Testis (tissue), 3 donors: Measurements from ENCODE around the gene PRSS48. TPM values are rescaled to one million over a fixed set of nuclear protein-coding genes. Genes with fewer than 3 reads are reported as not detected.
A peak's percentile ranks its signal among the peaks of the same experiment; 100 is the strongest.

Experiments used
- DNase-seq: peaks from one replicate; pipeline ENCODE4 v3.0.0-alpha.2; 2019
- H3K27ac ChIP-seq, 2 donors: fragments of 200-600 bp; sonication (generic); one replicate each; pipeline ENCODE4 v1.5.1; 2019
- H3K27me3 ChIP-seq: fragments of 200-600 bp; sonication (generic); one replicate; pipeline ENCODE4 v1.5.1; 2019
- H3K36me3 ChIP-seq: fragments of 200-600 bp; sonication (generic); one replicate; pipeline ENCODE4 v1.5.1; 2017; ENCODE audit warnings: low read depth; ENCODE audit errors: missing control alignments
- H3K4me1 ChIP-seq: fragments of 200-600 bp; sonication (generic); one replicate; pipeline ENCODE4 v1.5.1; 2019
- H3K4me3 ChIP-seq, 2 donors: fragments of 200-600 bp; sonication (generic); one replicate each; pipeline ENCODE4 v1.5.1; 2017 to 2019
- H3K9me3 ChIP-seq: fragments of 200-600 bp; sonication (generic); one replicate; pipeline ENCODE4 v1.5.1; 2017
- CTCF ChIP-seq, 3 experiments: fragments of 450-650 bp in 2 of 3; fragments of 200-600 bp in 1 of 3; sonication (generic) in 1 of 3; IDR thresholded peaks; one replicate each; pipeline ENCODE4 v1.5.1; 2016 to 2019; ENCODE audit warnings: antibody characterized with exemption in 3 of 3, mild to moderate bottlenecking in 2 of 3, moderate library complexity in 1 of 3
- POLR2A ChIP-seq: fragments of 450-650 bp; IDR thresholded peaks from one replicate; pipeline ENCODE4 v1.6.1; 2017; ENCODE audit warnings: antibody characterized with exemption, mild to moderate bottlenecking, moderate library complexity
- WGBS, 2 donors: methylation state at CpG; one replicate each; pipeline ENCODE4 v1.1.5; 2018; 5-methylcytosine and 5-hydroxymethylcytosine counted together
- intact Hi-C: fragments of 100-400 bp; cut with DNase I; formaldehyde crosslinking; loops from one replicate; pipeline ENCODE4 v1.15.1; 2023; ENCODE audit warnings: low total_unique reads
- polyA plus RNA-seq: library from polyadenylated mRNA; stranded (reverse); fragments of 350-450 nt; fragmentation: Illumina TruSeq; extraction: RNeasy Lipid Tissue Mini Kit (QIAGEN cat#74804); gene quantifications from one replicate; pipeline ENCODE4 v1.2.3, GENCODE V29; 2014; ENCODE audit warnings: low read depth, low replicate concordance; ENCODE audit not compliant: insufficient read depth
- total RNA-seq, 2 donors: library from RNA; depleted of rRNA; stranded (reverse); fragments of >200 nt; gene quantifications; one replicate each; pipeline ENCODE4 v1.2.3, GENCODE V29; 2016

PRSS48 gene
- total and polyA plus RNA-seq, 3 donors from 2014 or later: 0.71 to 2.0 TPM; not detected in 1

- TF ChIP-seq POLR2A (no peak), CTCF (IDR thresholded peaks at IDR 0.05) (no peak)
- Histone ChIP-seq H3K9me3 (no peaks in the 10 kb centered on the region), H3K36me3 (no peaks in the 10 kb centered on the region), H3K27ac (peak overlapping the region; percentile 84 to 90), H3K4me3 (peak overlapping the region; percentile 74 to 83), H3K4me1 (peaks cover 7% of the 10 kb centered on the region), H3K27me3 (no peaks in the 10 kb centered on the region)
- 12 to 15% methylated on average over 12 of the region's 12 CpGs for WGBS, 2 donors
- intact Hi-C loops: no loop called here
- DNase-seq: no peak
Measured at GRCh38 chr4:151324124-151324751, 47.3 kb downstream of the PRSS48 start.

- peak overlapping the region; percentile 74 to 83 for H3K4me3 ChIP-seq
- WGBS, 2 donors: 0 to 1% methylated on average over 13 to 21 of the region's 21 CpGs
- peak overlapping the region; percentile 84 to 90 for H3K27ac ChIP-seq
- peaks cover 7% of the 10 kb centered on the region for H3K4me1 ChIP-seq
- peak; percentile 72 for DNase-seq
- intact Hi-C loops: no loop called here
- no peaks in the 10 kb centered on the region for H3K27me3 ChIP-seq
- H3K36me3 ChIP-seq: no peaks in the 10 kb centered on the region
- TF ChIP-seq CTCF (IDR thresholded peaks at IDR 0.05) (no peak), POLR2A (no peak)
- no peaks in the 10 kb centered on the region for H3K9me3 ChIP-seq
Measured at GRCh38 chr4:151324752-151325110, 47.8 kb downstream of the PRSS48 start.

- peak; percentile 82 for DNase-seq
- H3K4me3 ChIP-seq: peak within 1 kb of the TSS; percentile 74 to 83
- WGBS, 2 donors: 1% methylated on average over 41 to 87 of the region's 88 CpGs
- H3K4me1 ChIP-seq: peaks cover 7% of the 10 kb centered on the region
- TF ChIP-seq POLR2A (no peak), CTCF (IDR thresholded peaks at IDR 0.05) (no peak)
- no peaks in the 10 kb centered on the region for H3K9me3 ChIP-seq
- no peaks in the 10 kb centered on the region for H3K27me3 ChIP-seq
- intact Hi-C loops: no loop called here
- H3K36me3 ChIP-seq: no peaks in the 10 kb centered on the region
- H3K27ac ChIP-seq: peak within 1 kb of the TSS; percentile 84 to 90
Measured at GRCh38 chr4:151325111-151325948, 48.4 kb downstream of the PRSS48 start, which contains the start of gene SH3D19. SH3D19 (minus strand) TSS chr4:151325605; CDS start chr4:151325352, 253 bp downstream.

GRCh38 chr4:151325949-151326246 lies 48.9 kb downstream of the PRSS48 start:
- Histone ChIP-seq H3K27ac (peak overlapping the region; percentile 84 to 90), H3K36me3 (no peaks in the 10 kb centered on the region), H3K4me1 (peaks cover 7% of the 10 kb centered on the region), H3K9me3 (no peaks in the 10 kb centered on the region), H3K4me3 (peak overlapping the region; percentile 74 to 83), H3K27me3 (no peaks in the 10 kb centered on the region)
- 31 to 36% methylated on average over 6 of the region's 6 CpGs for WGBS, 2 donors
- TF ChIP-seq POLR2A (no peak), CTCF (IDR thresholded peaks at IDR 0.05) (no peak)
- no peak for DNase-seq
- intact Hi-C loops: no loop called here
